Keratinocyte (primary cell): ENCODE measurements around the gene WBP1L.

Experiments
- EZH2 ChIP-seq: IDR thresholded peaks from one replicate; pipeline ENCODE4 v1.6.1; 2012; ENCODE audit warnings: inconsistent platforms, mild to moderate bottlenecking, low read length, moderate library complexity
- TF ChIP-seq, protein P1 (sequence below), 3 experiments: IDR thresholded peaks in 1 of 3; conservative IDR thresholded peaks in 1 of 3; optimal IDR thresholded peaks in 1 of 3; 2 replicates in 2 of 3; 3 replicates in 1 of 3; pipeline versions ENCODE3 to v1.5.1; 2011; ENCODE audit warnings: low read length in 3 of 3, mild to moderate bottlenecking in 3 of 3, moderate library complexity in 2 of 3, control low read depth in 1 of 3, inconsistent platforms in 1 of 3; ENCODE audit not compliant: insufficient read depth in 2 of 3; ENCODE audit errors: extremely low read depth in 1 of 3

DNA sequence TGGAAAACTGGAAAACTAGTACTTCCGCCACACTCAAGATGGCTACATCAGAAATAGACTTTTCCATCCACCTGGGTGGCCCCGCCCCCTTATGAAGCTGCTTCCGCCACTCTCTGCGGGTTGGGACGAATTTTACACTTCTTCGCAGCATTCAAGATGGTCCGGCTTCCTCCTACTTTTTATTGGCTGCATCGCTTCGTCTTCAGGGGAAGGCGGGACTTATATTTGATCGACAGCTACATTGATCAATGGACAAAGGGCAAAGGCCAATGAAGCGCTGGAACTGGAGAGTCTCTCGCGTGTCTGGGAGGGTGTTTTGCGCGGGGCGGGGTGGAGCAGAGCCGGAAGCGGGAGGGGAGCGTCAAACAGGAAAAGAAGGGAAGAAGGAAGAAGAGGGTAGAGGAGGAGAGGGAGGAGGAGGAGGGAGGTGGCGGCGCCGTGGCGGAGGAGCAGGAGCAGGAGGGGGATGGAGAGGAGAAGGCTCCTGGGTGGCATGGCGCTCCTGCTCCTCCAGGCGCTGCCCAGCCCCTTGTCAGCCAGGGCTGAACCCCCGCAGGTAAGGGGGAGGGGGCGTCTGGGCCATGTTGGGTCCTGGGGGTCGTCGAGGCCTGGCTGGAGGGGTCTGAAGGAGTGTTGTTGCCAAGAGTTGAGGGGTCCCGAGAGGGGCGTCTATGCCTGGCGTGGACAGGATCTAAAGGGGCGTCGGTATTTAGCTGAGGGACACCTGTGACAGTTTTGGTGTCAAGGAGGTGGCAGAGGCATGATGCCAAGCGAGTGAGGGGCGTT is at the start of gene WBP1L:
- TF ChIP-seq, protein P1, sequence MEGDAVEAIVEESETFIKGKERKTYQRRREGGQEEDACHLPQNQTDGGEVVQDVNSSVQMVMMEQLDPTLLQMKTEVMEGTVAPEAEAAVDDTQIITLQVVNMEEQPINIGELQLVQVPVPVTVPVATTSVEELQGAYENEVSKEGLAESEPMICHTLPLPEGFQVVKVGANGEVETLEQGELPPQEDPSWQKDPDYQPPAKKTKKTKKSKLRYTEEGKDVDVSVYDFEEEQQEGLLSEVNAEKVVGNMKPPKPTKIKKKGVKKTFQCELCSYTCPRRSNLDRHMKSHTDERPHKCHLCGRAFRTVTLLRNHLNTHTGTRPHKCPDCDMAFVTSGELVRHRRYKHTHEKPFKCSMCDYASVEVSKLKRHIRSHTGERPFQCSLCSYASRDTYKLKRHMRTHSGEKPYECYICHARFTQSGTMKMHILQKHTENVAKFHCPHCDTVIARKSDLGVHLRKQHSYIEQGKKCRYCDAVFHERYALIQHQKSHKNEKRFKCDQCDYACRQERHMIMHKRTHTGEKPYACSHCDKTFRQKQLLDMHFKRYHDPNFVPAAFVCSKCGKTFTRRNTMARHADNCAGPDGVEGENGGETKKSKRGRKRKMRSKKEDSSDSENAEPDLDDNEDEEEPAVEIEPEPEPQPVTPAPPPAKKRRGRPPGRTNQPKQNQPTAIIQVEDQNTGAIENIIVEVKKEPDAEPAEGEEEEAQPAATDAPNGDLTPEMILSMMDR (optimal IDR thresholded peaks at IDR 0.05 in 1 of 3, IDR thresholded peaks at IDR 0.05 in 1 of 3, conservative IDR thresholded peaks at IDR 0.05 in 1 of 3; ENCODE audit: extremely low read depth in 1 of 3, insufficient read depth in 2 of 3, low read length in 3 of 3): no peak
- no peak for TF ChIP-seq EZH2
